SU-DHL-6 (cell line): ENCODE data around the gene EIF4A3.

Experiments used
- CTCF ChIP-seq: fragments of 200-600 bp; sonication (generic); IDR thresholded peaks from one replicate; pipeline ENCODE4 v1.5.1; 2017; ENCODE audit warnings: antibody characterized with exemption, mild to moderate bottlenecking, low read length, moderate library complexity; ENCODE audit not compliant: insufficient read depth, poor library complexity, severe bottlenecking
- EZH2phosphoT487 ChIP-seq: fragments of 200-600 bp; sonication (generic), shearing (Covaris generic); conservative IDR thresholded peaks from 2 replicates; pipeline ENCODE4 v1.6.1; 2018; ENCODE audit warnings: mild to moderate bottlenecking, antibody characterized with exemption, low read length, moderate library complexity, mixed read lengths

- TF ChIP-seq CTCF, result no peak
- TF ChIP-seq EZH2phosphoT487, result no peak
These were observed 42.7 kb upstream of the EIF4A3 start for GRCh38 chr17:80189611-80190010.
